Uterus (tissue), 4 donors: ENCODE measurements around the gene WIPF3. TPM values are rescaled to one million over a fixed set of nuclear protein-coding genes. Genes with fewer than 3 reads are reported as not detected.
"Not testable (repeated sequence)": the region's sequence is repeated elsewhere in the genome, so short reads cannot be mapped to it uniquely, and the experiment has no call there.

ENCODE experiments used
- DNase-seq, 2 donors: peaks; one replicate each; pipeline ENCODE4 v3.0.0-alpha.2; 2019 to 2020
- H3K27ac ChIP-seq, 2 donors: fragments of 200-600 bp; sonication (generic); 1 replicate in 1 of 2; 2 replicates in 1 of 2; pipeline ENCODE4 v1.5.1; 2016 to 2018
- H3K27me3 ChIP-seq, 2 donors: fragments of 200-600 bp; sonication (generic); one replicate each; pipeline ENCODE4 v1.5.1; 2018 to 2019; ENCODE audit warnings: control low read depth in 1 of 2
- H3K36me3 ChIP-seq, 2 donors: fragments of 200-600 bp; sonication (generic); one replicate each; pipeline ENCODE4 v1.5.1; 2019; ENCODE audit warnings: control low read depth in 1 of 2
- H3K4me1 ChIP-seq, 2 donors: fragments of 200-600 bp; sonication (generic); one replicate each; pipeline ENCODE4 v1.5.1; 2018 to 2019; ENCODE audit warnings: control low read depth in 1 of 2
- H3K4me3 ChIP-seq, 2 donors: fragments of 200-600 bp; sonication (generic); 1 replicate in 1 of 2; 2 replicates in 1 of 2; pipeline ENCODE4 v1.5.1; 2018 to 2019; ENCODE audit warnings: mild to moderate bottlenecking in 1 of 2
- H3K9me3 ChIP-seq, 2 donors: fragments of 200-600 bp; sonication (generic); one replicate each; pipeline ENCODE4 v1.5.1; 2019; ENCODE audit warnings: control low read depth in 1 of 2
- POLR2A ChIP-seq, 2 donors: fragments of 450-650 bp; IDR thresholded peaks; one replicate each; pipeline ENCODE4 v1.6.1; 2016; ENCODE audit warnings: antibody characterized with exemption in 2 of 2, mild to moderate bottlenecking in 1 of 2, moderate library complexity in 1 of 2
- intact Hi-C: fragments of 100-400 bp; cut with DNase I; formaldehyde crosslinking; loops from one replicate; pipeline ENCODE4 v1.15.1; 2023; ENCODE audit warnings: low total_unique reads
- total RNA-seq, 4 donors: library from RNA; depleted of rRNA in 3 of 4; stranded (reverse); fragments of >200 nt in 3 of 4; gene quantifications; one replicate each; pipeline versions ENCODE4 v1.1.0 to v1.2.4, GENCODE V29; 2014 to 2023
- TF ChIP-seq, protein P1 (sequence below), 4 experiments: fragments of 200-600 bp in 2 of 4; fragments of 450-650 bp in 2 of 4; sonication (generic) in 2 of 4; IDR thresholded peaks; one replicate each; pipeline ENCODE4 v1.5.1; 2016 to 2019; ENCODE audit warnings: antibody characterized with exemption in 4 of 4, mild to moderate bottlenecking in 2 of 4, moderate library complexity in 1 of 4
- donor health status: DM: yes; HTN: yes; CAD: no.

The WIPF3 gene
- total RNA-seq, 4 donors from 2014 or later, result 0.35 to 5.4 (median 2.4) TPM

DNA sequence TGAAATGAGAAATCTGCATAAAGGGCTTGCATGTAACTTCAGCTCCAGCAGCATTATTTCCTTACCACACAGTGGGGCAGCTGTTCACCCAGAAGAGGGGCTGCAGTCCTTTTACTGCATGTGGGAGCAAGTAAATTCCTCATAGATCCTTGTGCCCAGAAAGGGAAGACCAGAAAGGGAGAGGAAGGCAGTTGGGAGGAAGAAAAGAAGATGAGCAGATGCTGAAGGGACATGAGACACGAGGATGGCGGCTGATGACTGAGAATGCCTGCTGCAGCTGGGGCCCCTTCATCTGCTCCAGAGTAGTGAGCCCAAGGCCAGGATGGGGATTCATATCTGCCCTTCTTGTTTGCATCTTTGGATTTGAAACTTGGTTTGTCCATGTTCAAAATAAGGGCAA lies 80.5 kb downstream of the WIPF3 start:
- Histone ChIP-seq H3K27ac (no peak overlapping the region), H3K4me3 (no peak overlapping the region), H3K4me1 (no peaks in the 10 kb centered on the region), H3K9me3 (no peaks in the 10 kb centered on the region), H3K36me3 (no peaks in the 10 kb centered on the region), H3K27me3 (no peaks in the 10 kb centered on the region)
- intact Hi-C loops, result no loop called here
- DNase-seq, result no peak
- TF ChIP-seq, protein P1, sequence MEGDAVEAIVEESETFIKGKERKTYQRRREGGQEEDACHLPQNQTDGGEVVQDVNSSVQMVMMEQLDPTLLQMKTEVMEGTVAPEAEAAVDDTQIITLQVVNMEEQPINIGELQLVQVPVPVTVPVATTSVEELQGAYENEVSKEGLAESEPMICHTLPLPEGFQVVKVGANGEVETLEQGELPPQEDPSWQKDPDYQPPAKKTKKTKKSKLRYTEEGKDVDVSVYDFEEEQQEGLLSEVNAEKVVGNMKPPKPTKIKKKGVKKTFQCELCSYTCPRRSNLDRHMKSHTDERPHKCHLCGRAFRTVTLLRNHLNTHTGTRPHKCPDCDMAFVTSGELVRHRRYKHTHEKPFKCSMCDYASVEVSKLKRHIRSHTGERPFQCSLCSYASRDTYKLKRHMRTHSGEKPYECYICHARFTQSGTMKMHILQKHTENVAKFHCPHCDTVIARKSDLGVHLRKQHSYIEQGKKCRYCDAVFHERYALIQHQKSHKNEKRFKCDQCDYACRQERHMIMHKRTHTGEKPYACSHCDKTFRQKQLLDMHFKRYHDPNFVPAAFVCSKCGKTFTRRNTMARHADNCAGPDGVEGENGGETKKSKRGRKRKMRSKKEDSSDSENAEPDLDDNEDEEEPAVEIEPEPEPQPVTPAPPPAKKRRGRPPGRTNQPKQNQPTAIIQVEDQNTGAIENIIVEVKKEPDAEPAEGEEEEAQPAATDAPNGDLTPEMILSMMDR (IDR thresholded peaks at IDR 0.05), result no peak
- TF ChIP-seq POLR2A (IDR thresholded peaks at IDR 0.05), result no peak

DNA sequence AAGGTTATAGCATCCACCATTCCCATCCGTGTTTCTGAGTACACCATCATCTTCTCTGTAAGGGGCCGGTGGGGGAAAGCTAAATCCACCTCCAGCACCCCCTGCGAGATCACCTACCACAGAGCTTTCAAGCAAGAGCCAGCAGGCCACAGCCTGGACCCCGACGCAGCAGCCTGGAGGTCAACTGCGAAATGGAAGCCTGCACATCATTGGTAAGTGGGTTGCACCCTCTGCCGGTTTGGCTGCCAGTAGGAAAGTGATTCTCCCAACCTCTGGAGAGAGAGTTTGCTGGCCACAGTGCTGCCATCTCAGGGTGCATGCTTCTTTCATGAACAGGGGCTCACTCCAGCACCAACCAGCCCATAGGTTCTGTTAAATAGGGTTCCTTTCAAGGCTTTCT lies 81.7 kb downstream of the WIPF3 start:
- no peak overlapping the region for H3K27ac ChIP-seq
- no peak for DNase-seq
- intact Hi-C loops, result no loop called here
- no peaks in the 10 kb centered on the region for H3K9me3 ChIP-seq
- no peaks in the 10 kb centered on the region for H3K27me3 ChIP-seq
- no peaks in the 10 kb centered on the region for H3K36me3 ChIP-seq
- no peaks in the 10 kb centered on the region for H3K4me1 ChIP-seq
- no peak overlapping the region for H3K4me3 ChIP-seq
- TF ChIP-seq, protein P1 (IDR thresholded peaks at IDR 0.05), result no peak
- no peak for TF ChIP-seq POLR2A (IDR thresholded peaks at IDR 0.05)

DNA sequence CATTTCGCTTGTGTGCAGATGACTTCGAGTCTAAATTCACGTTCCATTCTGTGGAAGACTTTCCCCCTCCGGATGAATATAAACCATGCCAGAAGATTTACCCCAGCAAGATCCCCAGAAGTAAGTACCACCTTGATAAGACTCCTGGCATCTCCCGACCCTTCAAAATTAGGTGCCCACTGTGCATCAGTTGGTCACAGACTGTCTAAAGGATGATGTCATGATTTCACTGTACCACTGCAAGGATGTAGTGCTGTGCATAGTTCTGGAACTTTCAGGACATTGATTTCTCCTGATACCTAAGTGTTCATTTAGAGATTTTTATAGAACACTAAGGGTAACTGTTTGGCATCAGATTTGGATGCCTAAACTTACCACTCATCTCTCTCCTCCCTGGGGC lies 83.0 kb downstream of the WIPF3 start:
- no peak overlapping the region for H3K27ac ChIP-seq
- H3K9me3 ChIP-seq, result no peaks in the 10 kb centered on the region
- no peaks in the 10 kb centered on the region for H3K36me3 ChIP-seq
- H3K27me3 ChIP-seq, result no peaks in the 10 kb centered on the region
- DNase-seq, result no peak
- no peak for TF ChIP-seq POLR2A (IDR thresholded peaks at IDR 0.05)
- TF ChIP-seq, protein P1 (IDR thresholded peaks at IDR 0.05), result no peak
- H3K4me1 ChIP-seq, result no peaks in the 10 kb centered on the region
- intact Hi-C loops, result no loop called here
- H3K4me3 ChIP-seq, result no peak overlapping the region

DNA sequence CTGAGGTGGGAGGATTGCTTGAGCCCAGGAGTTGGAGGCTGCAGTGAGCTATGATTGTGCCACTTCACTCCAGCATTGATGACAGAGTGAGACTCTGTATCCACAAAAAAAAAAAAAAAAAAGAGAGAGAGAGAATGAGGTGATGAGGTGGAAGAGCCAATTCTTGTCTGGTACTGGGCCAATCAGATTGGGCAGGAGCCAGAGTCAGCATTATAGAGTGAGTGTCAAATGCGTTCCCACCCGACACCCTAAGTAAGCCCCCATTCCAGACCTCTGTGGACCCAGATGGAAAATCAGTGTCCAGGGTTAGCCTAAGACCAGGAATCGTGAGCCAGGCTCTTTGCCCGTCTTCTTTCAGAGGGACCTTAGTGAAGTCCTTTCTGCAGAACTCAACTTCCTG lies 83.9 kb downstream of the WIPF3 start:
- intact Hi-C loops, result no loop called here
- no peak for DNase-seq
- TF ChIP-seq POLR2A (IDR thresholded peaks at IDR 0.05), result no peak
- TF ChIP-seq, protein P1 (IDR thresholded peaks at IDR 0.05), result no peak
- H3K9me3 ChIP-seq, result no peaks in the 10 kb centered on the region
- H3K27ac ChIP-seq, result no peak overlapping the region
- no peaks in the 10 kb centered on the region for H3K4me1 ChIP-seq
- H3K4me3 ChIP-seq, result no peak overlapping the region
- H3K36me3 ChIP-seq, result no peaks in the 10 kb centered on the region
- H3K27me3 ChIP-seq, result no peaks in the 10 kb centered on the region

DNA sequence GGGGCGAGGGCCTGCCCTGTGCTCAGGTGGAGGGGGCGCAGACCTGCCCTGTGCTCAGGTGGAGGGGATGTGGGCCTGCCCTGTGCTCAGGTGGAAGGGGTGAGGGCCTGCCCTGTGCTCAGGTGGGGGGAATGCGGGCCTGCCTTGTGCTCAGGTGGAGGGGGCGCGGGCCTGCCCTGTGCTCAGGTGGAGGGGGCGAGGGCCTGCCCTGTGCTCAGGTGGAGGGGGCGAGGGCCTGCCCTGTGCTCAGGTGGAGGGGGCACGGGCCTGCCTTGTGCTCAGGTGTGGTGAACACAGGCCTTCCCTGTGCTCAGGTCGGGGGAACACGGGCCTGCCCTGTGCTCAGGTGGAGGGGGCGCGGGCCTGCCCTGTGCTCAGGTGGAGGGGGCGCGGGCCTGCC lies 84.5 kb downstream of the WIPF3 start:
- H3K27ac ChIP-seq, H3K36me3 ChIP-seq, H3K9me3 ChIP-seq, intact Hi-C loops, DNase-seq, H3K4me1 ChIP-seq, H3K27me3 ChIP-seq, H3K4me3 ChIP-seq: not testable (repeated sequence)

DNA sequence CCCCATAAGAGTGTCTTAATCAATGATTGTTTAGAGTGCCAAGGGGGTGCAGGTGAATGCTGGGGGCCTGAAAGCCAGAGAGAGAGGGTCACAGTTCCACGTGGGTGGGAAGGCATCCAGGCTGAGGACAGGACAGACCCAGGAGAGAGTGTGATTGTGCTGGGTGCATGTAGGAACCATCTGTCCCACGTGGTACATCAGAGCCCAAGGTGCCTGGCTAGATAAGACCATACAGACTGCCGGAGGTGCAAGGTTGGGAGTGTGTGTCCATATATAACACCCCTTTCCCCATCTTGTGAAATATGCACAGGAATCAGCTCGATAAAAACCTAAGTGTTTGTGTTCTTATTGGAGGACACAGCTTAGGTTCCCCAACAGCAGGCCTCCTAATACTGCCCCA lies 85.5 kb downstream of the WIPF3 start:
- intact Hi-C loops, result no loop called here
- H3K4me1 ChIP-seq, result no peaks in the 10 kb centered on the region
- no peaks in the 10 kb centered on the region for H3K9me3 ChIP-seq
- no peak for DNase-seq
- H3K36me3 ChIP-seq, result no peaks in the 10 kb centered on the region
- TF ChIP-seq POLR2A (IDR thresholded peaks at IDR 0.05), result no peak
- TF ChIP-seq, protein P1 (IDR thresholded peaks at IDR 0.05), result no peak
- H3K4me3 ChIP-seq, result no peak overlapping the region
- no peaks in the 10 kb centered on the region for H3K27me3 ChIP-seq
- no peak overlapping the region for H3K27ac ChIP-seq
